Stimulated activated CD4-positive, alpha-beta T cell treated with anti-CD3 and anti-CD28 coated beads, Interleukin-1b, Interleukin-23, amount 100 ng/mL, for 24 hours (primary cell): Measurements from ENCODE around the gene SPINK2.

Source experiments
- DNase-seq, 4 experiments: peaks; one replicate each; pipeline ENCODE4 v3.0.0-alpha.2; 2020; ENCODE audit warnings: low read depth in 4 of 4, low spot score in 1 of 4

Gene SPINK2

GRCh38 chr4:56799824-56800756, 21.4 kb downstream of the SPINK2 start:
- peak; percentile 57 to 73 (median 62) for DNase-seq

DNA sequence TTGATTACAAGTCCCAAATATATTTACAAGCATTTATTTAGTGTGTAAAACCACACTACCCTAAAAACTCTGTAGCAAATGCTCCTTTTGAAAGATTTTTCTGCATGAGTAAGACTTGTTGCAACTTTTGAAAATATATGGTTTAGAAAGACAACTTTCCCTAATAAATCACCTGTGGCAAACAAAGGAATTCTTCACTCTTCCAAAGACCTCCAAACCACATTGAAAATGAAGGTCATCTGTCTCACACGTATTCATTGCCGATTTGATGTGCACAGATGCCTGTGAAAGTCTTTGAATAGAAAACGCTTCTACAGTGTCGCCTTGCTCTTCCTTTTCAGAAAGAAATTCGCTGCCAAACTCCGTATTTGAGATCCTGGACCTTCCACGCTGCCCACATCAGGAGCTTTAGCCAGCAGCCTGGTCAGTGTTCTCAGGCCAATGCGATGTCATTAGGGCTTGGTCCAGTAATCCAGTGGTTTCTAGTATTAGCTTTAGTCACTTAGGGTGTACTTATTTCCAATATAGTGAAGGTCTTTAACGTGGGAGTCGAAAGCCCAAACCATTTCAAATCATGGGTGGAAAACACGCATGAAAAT, 22.2 kb downstream of the SPINK2 start:
- no peak for DNase-seq

DNA sequence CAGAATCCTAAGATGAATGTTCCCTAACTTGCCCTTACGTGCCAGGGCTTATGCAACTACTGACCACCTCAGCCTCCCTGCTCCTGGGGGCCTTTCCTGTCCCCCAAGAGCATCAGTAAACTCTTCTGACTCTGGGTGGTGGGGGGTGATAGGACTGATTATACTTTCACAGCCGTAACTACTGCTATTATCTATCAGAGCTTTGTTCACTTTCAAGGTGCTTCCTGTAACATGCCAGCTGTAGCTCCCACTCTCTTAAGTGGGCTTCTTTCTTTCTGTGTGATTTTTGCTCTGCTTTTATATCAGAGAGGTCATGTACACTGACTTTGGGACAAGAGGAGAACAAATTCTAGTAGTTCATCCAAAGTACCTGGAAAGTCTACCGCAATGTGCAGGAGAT, 25.3 kb downstream of the SPINK2 start:
- DNase-seq: no peak

GRCh38 chr4:56791316-56791715, 30.2 kb downstream of the SPINK2 start:
- DNase-seq: no peak

DNA sequence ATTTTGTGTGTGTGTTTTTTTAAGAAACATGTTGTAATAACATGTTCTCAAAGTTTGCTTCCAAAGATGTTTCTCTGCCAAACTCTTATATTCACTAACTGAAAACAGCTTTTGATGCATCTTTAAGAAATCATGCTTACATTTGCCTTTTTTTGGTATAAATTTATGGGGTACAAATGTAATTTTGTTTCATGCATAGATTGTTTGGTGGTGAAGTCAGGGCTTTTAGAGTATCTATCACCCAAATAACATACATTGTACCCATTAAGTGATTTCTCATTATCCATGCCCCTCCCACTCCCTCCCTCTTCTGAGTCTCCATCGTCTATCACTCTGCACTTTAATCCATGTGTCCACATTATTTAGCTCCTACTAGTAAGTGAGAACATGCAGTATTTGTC, 30.8 kb downstream of the SPINK2 start:
- no peak for DNase-seq

- no peak for DNase-seq
These were observed 33.4 kb downstream of the SPINK2 start for GRCh38 chr4:56788081-56788480.

GRCh38 chr4:56787380-56787779, 34.1 kb downstream of the SPINK2 start:
- no peak for DNase-seq

DNA sequence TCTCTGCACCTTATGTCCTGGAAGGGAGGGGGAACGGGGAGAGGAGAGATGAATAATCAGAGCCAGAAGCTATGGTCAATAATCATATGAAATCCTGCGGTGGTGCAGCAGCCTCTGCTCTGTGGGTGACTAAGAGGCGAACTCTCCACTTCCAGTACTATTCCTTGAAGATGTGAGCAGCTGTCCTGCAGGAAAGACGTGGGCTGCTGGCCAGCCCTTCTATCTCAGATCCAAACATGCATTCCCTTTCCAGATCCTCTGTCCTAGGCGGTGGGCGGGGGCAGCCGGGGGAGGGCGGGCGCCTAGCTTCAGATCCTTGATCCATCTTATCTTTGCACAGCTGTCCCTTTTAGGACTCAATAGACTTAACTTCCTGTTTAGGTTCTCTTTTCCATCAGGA, 34.5 kb downstream of the SPINK2 start:
- DNase-seq: no peak

- DNase-seq: no peak
These were observed 37.5 kb downstream of the SPINK2 start for GRCh38 chr4:56783986-56784385.

- DNase-seq: no peak
These were observed 39.5 kb downstream of the SPINK2 start for GRCh38 chr4:56782019-56782418.

- no peak for DNase-seq
These were observed 48.2 kb downstream of the SPINK2 start for GRCh38 chr4:56773346-56773745.

DNA sequence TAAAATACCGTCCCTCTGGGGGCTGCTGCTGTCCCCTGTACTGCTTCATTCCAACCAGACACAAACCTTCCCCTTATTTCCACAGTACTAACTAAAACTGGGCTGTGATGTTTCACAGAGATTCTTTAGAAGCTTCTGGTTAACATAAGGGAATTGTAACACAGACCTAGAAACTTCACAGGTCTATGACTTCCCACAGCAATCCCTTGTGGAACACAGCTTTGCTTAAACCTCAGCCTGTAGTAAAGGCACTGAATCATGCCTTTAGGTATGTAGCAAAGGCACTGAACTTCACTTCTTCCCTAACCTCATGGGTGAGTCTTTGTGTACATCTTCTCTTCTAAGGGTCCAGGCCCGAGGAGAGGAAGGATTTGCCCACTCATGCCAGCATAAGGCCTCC, 49.4 kb downstream of the SPINK2 start:
- DNase-seq: no peak

DNA sequence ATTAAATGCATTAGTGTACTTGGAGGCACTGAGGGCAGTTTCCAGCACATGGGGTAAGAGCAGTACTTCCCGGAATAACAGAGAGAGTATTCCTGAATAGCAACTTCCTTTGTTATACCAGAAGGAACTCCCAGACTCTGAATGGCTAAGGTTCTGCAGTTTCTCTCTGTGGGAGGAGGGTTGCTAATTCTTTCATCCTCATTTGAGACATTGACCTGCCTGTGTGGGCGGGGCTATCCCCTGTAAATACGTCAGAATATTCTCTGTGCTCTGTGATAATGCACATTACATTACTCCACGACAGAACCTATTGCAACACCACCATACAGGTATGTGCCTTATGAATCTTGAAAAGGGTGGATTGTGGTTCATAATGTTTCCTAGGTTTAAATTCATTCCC, 52.7 kb downstream of the SPINK2 start:
- DNase-seq: no peak

DNA sequence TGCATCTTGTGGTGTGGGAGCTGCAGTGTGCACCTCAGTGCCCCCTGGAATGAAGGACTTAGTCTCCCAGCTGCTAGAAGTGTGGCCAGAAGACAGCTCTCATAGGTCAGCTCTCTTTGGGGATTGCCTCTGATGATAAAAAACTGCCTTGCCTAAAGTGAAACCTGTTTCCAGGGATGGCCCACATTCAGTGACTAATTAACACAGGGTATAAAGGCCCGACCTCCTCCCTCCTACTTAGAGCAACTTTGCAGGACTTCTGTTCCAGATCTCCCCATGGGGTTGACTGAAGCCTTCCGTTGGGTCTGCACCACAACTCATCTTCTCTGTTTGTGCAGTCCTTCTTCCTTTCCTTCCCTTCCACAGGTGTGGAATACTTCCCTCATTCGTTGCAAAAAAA, 53.2 kb downstream of the SPINK2 start:
- DNase-seq: no peak

- DNase-seq: no peak
These were observed 53.9 kb downstream of the SPINK2 start for GRCh38 chr4:56767567-56767966.

- DNase-seq: no peak
These were observed 56.7 kb downstream of the SPINK2 start for GRCh38 chr4:56764775-56765174.

DNA sequence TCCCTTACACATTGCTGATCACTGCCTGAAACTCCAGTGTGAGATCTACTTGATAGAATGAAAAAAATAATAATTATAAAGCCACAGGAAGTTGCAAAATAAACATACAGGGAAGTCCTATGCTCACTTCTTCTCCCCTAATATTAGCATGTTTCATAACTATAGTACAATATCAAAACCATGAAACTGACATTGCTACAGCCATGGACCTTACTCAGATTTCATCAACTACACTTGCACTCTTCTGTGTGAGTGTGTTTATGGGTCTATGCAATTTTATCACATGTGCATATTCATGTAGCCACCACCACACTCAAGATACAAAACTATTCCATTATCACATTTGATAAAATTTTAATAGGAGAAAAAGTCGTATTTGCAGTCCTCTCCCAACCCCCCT, 57.3 kb downstream of the SPINK2 start:
- no peak for DNase-seq

- DNase-seq: peak in 1 of 4 experiments; percentile 7
These were observed 58.8 kb downstream of the SPINK2 start for GRCh38 chr4:56762484-56763250.

- no peak for DNase-seq
These were observed 61.3 kb downstream of the SPINK2 start for GRCh38 chr4:56760183-56760582.
